ENCODE data around the gene JSRP1. TPM values are rescaled to one million over a fixed set of nuclear protein-coding genes. Genes with fewer than 3 reads are reported as not detected.

The JSRP1 gene
- total RNA-seq, 1 donor from 2014 or later = not detected

DNA sequence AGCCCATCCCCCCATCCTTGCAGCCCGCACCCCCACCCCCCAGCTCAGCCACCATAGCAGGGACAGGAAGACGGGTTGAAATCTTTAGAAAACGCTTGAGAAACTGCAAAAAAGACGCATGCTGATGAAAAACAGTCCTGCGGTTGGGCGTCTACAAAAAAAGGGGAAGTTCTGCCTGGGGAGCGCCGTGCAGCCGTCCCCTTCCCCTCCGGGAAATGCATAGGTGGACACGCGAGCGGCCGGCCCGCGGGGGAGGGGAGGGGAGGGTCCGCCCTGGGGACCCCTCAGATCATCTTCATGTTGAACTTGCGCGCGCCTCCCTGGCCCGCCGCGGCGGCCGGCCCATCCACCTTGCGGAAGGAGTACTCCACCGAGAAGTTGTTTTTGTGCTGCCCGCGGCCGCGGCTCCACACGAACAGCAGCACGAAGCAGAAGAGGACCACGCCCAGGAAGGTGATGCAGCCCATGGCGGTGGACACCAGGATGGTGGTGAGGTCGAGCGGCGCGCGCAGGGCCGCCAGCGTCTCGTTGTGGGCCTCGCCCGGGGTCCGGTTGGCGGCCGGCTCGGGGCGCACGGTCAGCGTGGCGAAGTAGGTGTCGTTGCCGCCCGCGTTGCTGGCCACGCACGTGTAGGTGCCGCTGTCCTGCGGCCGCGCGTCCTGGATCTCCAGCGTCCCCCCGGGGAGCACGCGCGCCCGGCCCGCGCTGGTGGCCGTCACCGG, 33.7 kb upstream of the JSRP1 start:
- H3K9me3 Mint-ChIP-seq (ENCODE audit: unreplicated experiment) = peaks cover 10% of the 10 kb centered on the region
- DNase-seq = no peak
- peaks cover 10% of the 10 kb centered on the region for H3K4me1 Mint-ChIP-seq (ENCODE audit: low read depth, unreplicated experiment)
- H3K27me3 Mint-ChIP-seq (ENCODE audit: unreplicated experiment) = peaks cover 21% of the 10 kb centered on the region
- H3K27ac Mint-ChIP-seq (ENCODE audit: unreplicated experiment) = no peak overlapping the region
- H3K36me3 Mint-ChIP-seq (ENCODE audit: unreplicated experiment) = no peaks in the 10 kb centered on the region
- TF ChIP-seq CTCF (IDR thresholded peaks at IDR 0.05; ENCODE audit: partially characterized antibody, unreplicated experiment) = no peak
- H3K4me3 Mint-ChIP-seq (ENCODE audit: unreplicated experiment) = peak overlapping the region; percentile 75

- DNase-seq = no peak
- Mint-ChIP-seq H3K36me3 (ENCODE audit: unreplicated experiment) (no peaks in the 10 kb centered on the region), H3K27me3 (ENCODE audit: unreplicated experiment) (peaks cover 23% of the 10 kb centered on the region), H3K4me3 (ENCODE audit: unreplicated experiment) (peak overlapping the region; percentile 75), H3K4me1 (ENCODE audit: low read depth, unreplicated experiment) (peaks cover 8% of the 10 kb centered on the region), H3K9me3 (ENCODE audit: unreplicated experiment) (peaks cover 10% of the 10 kb centered on the region), H3K27ac (ENCODE audit: unreplicated experiment) (no peak overlapping the region)
- TF ChIP-seq CTCF (IDR thresholded peaks at IDR 0.05; ENCODE audit: partially characterized antibody, unreplicated experiment) = no peak
These were observed 32.8 kb upstream of the JSRP1 start for GRCh38 chr19:2288818-2289713.

GRCh38 chr19:2288338-2288817, 32.2 kb upstream of the JSRP1 start:
- Mint-ChIP-seq H3K4me1 (ENCODE audit: low read depth, unreplicated experiment) (peaks cover 7% of the 10 kb centered on the region), H3K27me3 (ENCODE audit: unreplicated experiment) (peaks cover 23% of the 10 kb centered on the region), H3K4me3 (ENCODE audit: unreplicated experiment) (peak overlapping the region; percentile 53), H3K36me3 (ENCODE audit: unreplicated experiment) (no peaks in the 10 kb centered on the region), H3K9me3 (ENCODE audit: unreplicated experiment) (peaks cover 10% of the 10 kb centered on the region), H3K27ac (ENCODE audit: unreplicated experiment) (no peak overlapping the region)
- DNase-seq = no peak
- no peak for TF ChIP-seq CTCF (IDR thresholded peaks at IDR 0.05; ENCODE audit: partially characterized antibody, unreplicated experiment)

DNA sequence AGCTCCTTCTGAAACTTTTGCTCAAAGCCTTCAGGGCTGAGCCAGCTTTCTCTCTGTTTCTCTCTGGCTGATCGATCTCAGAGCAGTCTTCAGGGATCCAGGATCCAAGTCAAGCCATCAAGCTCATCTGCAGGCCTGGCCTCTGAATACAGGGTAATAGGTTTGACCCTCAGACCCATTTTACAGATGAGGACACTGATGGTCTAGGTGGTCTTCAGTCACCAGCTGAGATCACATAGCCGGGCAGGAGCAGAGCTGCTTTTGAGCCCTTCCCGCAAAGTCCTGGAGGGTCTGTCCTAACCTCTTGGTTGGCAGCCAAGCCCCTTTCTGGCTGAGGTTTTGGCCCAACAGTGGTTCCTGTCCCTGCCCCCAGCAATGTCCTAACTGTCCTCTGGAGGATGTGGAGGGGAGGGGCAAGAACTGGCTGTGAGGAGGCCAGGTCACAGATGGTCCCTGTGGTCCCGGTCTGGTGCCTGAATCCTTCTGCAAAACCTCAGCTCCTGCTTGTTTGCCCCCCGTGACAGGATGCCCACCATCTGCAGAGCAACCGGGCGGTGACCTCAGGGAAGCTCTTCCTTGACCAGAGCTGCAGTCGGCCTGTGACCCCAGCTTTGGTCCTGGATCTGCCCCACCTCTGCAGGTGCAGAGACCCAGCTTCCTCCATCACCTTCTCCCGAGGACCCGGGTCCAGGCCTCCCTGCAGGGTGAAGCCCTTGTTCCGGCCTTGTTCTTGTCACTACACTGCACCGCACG, 31.5 kb upstream of the JSRP1 start:
- Mint-ChIP-seq H3K36me3 (ENCODE audit: unreplicated experiment) (no peaks in the 10 kb centered on the region), H3K27me3 (ENCODE audit: unreplicated experiment) (peaks cover 25% of the 10 kb centered on the region), H3K27ac (ENCODE audit: unreplicated experiment) (no peak overlapping the region), H3K4me1 (ENCODE audit: low read depth, unreplicated experiment) (peaks cover 7% of the 10 kb centered on the region), H3K4me3 (ENCODE audit: unreplicated experiment) (no peak overlapping the region), H3K9me3 (ENCODE audit: unreplicated experiment) (peaks cover 10% of the 10 kb centered on the region)
- no peak for TF ChIP-seq CTCF (IDR thresholded peaks at IDR 0.05; ENCODE audit: partially characterized antibody, unreplicated experiment)
- DNase-seq = no peak

All from glutamatergic neuron (in vitro differentiated cells).